ENCODE data around the gene TPSAB1. TPM values are rescaled to one million over a fixed set of nuclear protein-coding genes. Genes with fewer than 3 reads are reported as not detected.

The TPSAB1 gene
- total RNA-seq, 1 experiment from 2014 or later: 0.25 TPM

DNA sequence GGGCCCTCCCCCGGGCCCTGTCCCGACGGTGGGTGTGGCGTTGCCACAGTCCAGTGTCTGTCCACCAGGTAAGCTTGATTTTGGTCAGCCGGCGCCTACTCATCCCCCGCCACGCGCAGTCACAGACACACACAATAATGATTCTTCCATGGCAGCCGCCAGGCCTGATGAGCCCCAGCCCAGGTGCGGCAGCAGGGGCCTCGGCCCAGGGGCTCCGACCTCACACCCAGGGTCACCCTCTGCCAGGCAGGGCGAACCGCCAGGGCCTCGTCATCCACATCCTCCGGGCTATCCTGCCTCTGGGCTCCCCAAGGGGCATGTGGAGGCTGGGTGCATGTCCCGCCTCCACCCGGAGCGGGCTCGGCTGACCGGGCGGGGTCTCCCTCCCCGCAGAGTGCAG is 23.0 kb upstream of the TPSAB1 start:
- no peaks in the 10 kb centered on the region; a peak in 1 of 4 replicates for H3K36me3 ChIP-seq (ENCODE audit: control insufficient read depth in 1 of 2, insufficient read depth in 2 of 2, low read length in 2 of 2)
- no peaks in the 10 kb centered on the region for H3K27me3 ChIP-seq (ENCODE audit: insufficient read depth, low read length)
- H3K79me2 ChIP-seq (ENCODE audit: insufficient read depth, low read length): no peaks in the 10 kb centered on the region
- H3K4me1 ChIP-seq (ENCODE audit: control insufficient read depth in 1 of 2, insufficient read depth in 2 of 2, low read length in 2 of 2): no peaks in the 10 kb centered on the region
- CTCF ChIA-PET: no interaction called here
- no TSS peak for BruUV-seq (replicated peaks)
- no peak overlapping the region for H3K9ac ChIP-seq (ENCODE audit: low read length)
- RAD21 ChIA-PET (ENCODE audit: low non-redundant PET in 1 of 2, low total read pairs in 2 of 2, uncharacterized antibody in 2 of 2, unreplicated experiment in 2 of 2): no interaction called here
- POLR2A ChIA-PET: no interaction called here
- ATAC-seq (no peak), DNase-seq (ENCODE audit: low read depth, low spot score) (no peak)
- H3K27ac ChIP-seq (ENCODE audit: low read depth, low read length): no peak overlapping the region
- H3K9me3 ChIP-seq (ENCODE audit: control insufficient read depth in 1 of 2, insufficient read depth in 1 of 2, low read depth in 1 of 2, low read length in 2 of 2): no peaks in the 10 kb centered on the region
- intact Hi-C loops (cut with micrococcal nuclease): no loop called here
- no peaks in the 10 kb centered on the region for H3K9me2 ChIP-seq (ENCODE audit: insufficient read depth)
- H4K20me1 ChIP-seq (ENCODE audit: insufficient read depth): no peaks in the 10 kb centered on the region
- no peak overlapping the region for H3K4me3 ChIP-seq (replicated peaks in 1 of 2; ENCODE audit: low read depth in 1 of 2, low read length in 2 of 2)
- no peak for TF ChIP-seq EZH2phosphoT487 (IDR thresholded peaks at IDR 0.05; ENCODE audit: borderline replicate concordance)
- TF ChIP-seq REST (IDR thresholded peaks at IDR 0.05; ENCODE audit: low read depth): no peak
- TF ChIP-seq TCF7L2 (IDR thresholded peaks at IDR 0.05; ENCODE audit: borderline replicate concordance, extremely low read depth, insufficient read depth, insufficient read length): no peak
- no peak for TF ChIP-seq FOSL1 (IDR thresholded peaks at IDR 0.05; ENCODE audit: low read depth)
- no peak for TF ChIP-seq RAD21 (IDR thresholded peaks at IDR 0.05; ENCODE audit: low read depth)
- TF ChIP-seq ZBTB33 (IDR thresholded peaks at IDR 0.05; ENCODE audit: extremely low read depth, insufficient replicate concordance, low read length): no peak
- TF ChIP-seq, protein P1, sequence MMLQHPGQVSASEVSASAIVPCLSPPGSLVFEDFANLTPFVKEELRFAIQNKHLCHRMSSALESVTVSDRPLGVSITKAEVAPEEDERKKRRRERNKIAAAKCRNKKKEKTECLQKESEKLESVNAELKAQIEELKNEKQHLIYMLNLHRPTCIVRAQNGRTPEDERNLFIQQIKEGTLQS (IDR thresholded peaks at IDR 0.05): no peak
- TF ChIP-seq CBX3 (IDR thresholded peaks at IDR 0.05; ENCODE audit: low read depth): no peak
- TF ChIP-seq MAX (IDR thresholded peaks at IDR 0.05): no peak
- no peak overlapping the region for H2AFZ ChIP-seq (ENCODE audit: low read depth, low read length, poor library complexity, severe bottlenecking)
- H3K4me2 ChIP-seq (ENCODE audit: low read length): no peak overlapping the region

Data from HCT116 (cell line).